SKM-1 treated with dmso at 0.1 percent for 144 hours (cell line): Measurements from ENCODE around the gene LTA.

Experiments
- DNase-seq: peaks from one replicate; lab custom pipeline; 2025; ENCODE audit not compliant: unreplicated experiment; lab: John Stamatoyannopoulos, UW

The LTA gene

GRCh38 chr6:31622684-31623091 is 50.6 kb downstream of the LTA start:
- peak; percentile 69 for DNase-seq
